Sigmoid colon (tissue), 3 donors: Measurements from ENCODE around the gene NCAM2.

Experiments used
- POLR2A ChIP-seq, 2 donors: fragments of 450-650 bp; IDR thresholded peaks; one replicate each; pipeline ENCODE4 v1.6.1; 2016; ENCODE audit warnings: antibody characterized with exemption in 2 of 2, mild to moderate bottlenecking in 2 of 2, moderate library complexity in 2 of 2
- TF ChIP-seq, protein P1 (sequence below), 4 experiments: fragments of 450-650 bp in 3 of 4; fragments of 200-600 bp in 1 of 4; IDR thresholded peaks; one replicate each; pipeline ENCODE4 v1.5.1; 2016 to 2019; ENCODE audit warnings: antibody characterized with exemption in 4 of 4, mild to moderate bottlenecking in 3 of 4, moderate library complexity in 2 of 4

- TF ChIP-seq, protein P1, sequence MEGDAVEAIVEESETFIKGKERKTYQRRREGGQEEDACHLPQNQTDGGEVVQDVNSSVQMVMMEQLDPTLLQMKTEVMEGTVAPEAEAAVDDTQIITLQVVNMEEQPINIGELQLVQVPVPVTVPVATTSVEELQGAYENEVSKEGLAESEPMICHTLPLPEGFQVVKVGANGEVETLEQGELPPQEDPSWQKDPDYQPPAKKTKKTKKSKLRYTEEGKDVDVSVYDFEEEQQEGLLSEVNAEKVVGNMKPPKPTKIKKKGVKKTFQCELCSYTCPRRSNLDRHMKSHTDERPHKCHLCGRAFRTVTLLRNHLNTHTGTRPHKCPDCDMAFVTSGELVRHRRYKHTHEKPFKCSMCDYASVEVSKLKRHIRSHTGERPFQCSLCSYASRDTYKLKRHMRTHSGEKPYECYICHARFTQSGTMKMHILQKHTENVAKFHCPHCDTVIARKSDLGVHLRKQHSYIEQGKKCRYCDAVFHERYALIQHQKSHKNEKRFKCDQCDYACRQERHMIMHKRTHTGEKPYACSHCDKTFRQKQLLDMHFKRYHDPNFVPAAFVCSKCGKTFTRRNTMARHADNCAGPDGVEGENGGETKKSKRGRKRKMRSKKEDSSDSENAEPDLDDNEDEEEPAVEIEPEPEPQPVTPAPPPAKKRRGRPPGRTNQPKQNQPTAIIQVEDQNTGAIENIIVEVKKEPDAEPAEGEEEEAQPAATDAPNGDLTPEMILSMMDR (IDR thresholded peaks at IDR 0.05) = no peak
- TF ChIP-seq POLR2A (IDR thresholded peaks at IDR 0.05) = no peak
These were observed 387.2 kb downstream of the NCAM2 start for GRCh38 chr21:21385404-21385803.
